IPS-NIHi11 (cell line): ENCODE measurements around the gene PSAP.

Experiments
- DNase-seq: peaks from one replicate; pipeline ENCODE4 v3.0.0; 2012; ENCODE audit warnings: mixed read lengths, low spot score

The PSAP gene

GRCh38 chr10:71825217-71825616 is 25.8 kb downstream of the PSAP start:
- no peak for DNase-seq

GRCh38 chr10:71824333-71824732 is 26.7 kb downstream of the PSAP start:
- DNase-seq, result no peak

GRCh38 chr10:71823356-71823755 is 27.7 kb downstream of the PSAP start:
- DNase-seq, result no peak

DNA sequence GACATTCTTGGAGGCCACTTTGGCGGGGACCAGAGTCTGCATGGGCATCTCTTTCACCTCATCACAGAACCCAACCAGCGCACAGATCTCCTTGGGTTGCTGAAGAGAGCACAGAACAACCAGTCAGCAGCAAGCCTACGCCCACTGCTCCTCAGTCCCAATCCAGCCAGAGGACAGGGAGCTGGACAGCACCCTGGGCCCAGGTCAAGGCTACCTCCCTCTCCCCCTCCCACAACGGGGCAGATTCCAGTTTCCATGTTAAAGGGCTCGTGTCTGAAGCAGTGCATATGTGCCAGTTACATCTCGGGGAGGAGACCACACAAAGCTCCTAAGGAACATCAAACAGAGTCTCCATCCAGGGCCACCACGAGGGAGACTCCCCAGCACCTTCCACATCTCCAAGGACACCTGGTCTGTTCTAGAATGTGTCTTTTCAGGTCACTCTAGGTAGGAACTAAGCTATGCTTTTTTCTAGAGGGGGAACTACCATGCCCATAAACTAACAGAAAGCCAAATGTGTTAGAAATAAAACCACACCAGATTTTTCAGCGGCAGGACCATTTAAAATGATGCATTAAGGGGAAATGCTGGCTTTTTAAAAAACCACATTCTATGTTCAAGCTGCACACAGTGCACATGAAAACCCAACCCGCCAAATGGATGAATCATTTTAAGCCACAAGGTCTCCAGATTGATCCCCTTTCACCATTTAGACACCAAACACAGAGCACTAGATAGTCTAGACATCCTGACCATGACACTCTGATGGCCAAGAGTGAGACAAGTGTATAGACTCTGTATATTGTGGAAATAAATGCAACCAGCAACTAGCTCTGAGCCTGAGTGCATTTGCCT is 28.9 kb downstream of the PSAP start:
- no peak for DNase-seq

DNA sequence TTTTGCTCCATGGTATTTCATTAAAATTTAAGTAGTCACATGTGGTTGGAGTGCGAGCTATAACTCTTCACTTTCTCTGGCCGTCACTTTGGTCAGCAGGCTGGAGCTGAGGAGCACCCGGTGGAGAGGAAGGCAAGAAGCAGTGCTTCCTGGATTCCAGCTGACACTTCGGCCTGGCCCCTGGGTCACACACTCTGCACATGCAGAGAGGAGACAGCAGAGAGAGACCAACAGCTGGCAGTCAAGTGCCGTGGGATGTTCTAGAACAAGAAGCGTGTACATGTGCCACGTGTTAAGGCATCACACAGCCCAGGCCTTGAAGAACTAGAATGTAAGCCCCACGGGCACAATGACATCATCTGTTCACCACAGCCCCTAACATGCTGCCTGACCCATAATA is 30.1 kb downstream of the PSAP start:
- DNase-seq, result no peak

GRCh38 chr10:71819985-71820384 is 31.1 kb downstream of the PSAP start:
- no peak for DNase-seq

GRCh38 chr10:71819441-71819861 is 31.6 kb downstream of the PSAP start:
- no peak for DNase-seq

DNA sequence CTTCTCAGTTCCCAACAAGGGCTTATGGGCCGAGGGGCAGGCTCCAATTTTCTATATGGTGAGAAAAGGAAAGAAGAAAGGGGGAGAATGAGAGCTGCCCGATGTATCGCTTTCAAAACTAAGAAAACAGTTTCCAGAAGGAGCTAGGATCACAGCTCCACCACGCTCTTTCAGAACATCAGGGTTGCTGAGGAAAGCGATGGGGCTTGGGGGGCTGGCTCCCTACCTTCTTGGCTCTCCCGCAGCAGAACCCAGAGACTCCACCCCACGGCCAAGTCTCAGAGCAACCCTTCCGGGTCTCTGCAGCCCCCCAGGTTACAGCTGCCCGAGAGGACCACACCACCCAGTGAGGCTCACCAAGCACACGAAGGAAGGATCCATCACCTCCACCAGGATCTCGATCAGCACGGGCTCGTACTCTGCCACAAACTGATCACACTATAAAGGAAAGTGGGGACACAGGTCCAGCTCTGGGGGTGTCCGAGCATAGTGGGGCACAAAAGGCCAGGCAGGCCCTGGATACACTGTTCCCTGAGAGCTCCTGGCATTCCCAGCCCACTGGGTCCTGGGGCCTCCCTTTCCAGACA is 32.3 kb downstream of the PSAP start:
- no peak for DNase-seq

DNA sequence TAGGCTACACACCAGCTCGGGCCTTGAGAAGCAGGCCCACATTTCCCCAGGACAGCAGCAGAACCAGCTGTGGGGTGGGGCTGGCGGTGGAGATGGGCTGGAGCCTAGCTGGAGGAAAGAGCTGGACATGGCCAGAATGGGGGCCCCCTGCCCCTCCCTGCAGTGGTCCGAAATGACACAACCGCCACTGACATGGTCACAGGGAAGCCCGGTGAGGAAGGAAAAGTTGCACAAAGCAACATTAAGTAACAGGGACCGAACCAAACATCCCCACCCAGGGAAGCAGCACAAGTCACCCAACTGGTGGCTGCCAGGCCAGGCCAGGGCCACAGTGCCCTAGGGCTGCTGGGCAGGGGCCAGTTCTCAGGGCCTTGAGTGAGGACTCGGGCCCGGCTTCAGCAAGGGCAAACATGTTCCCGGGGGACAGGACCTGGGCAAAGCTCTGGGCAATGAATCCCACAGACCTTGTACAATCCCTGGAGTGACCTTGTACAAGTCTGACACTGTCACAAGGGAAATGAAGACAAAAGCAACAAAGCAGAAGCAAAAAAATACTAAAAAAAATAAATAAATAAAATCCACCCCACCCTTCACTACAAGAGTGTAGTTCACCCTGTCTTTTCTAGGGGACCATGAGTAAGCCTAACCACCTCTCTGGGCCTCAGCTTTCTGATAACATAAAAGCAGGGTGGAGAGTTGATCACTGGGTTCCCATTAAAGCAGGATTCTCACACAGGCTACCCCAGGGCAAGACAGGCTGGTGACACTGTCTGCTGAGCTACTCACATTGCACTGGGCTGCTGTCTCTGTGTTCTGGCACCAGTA is 33.0 kb downstream of the PSAP start:
- no peak for DNase-seq

GRCh38 chr10:71816936-71817618 is 34.0 kb downstream of the PSAP start:
- DNase-seq, result no peak

- DNase-seq, result no peak
These were observed 34.6 kb downstream of the PSAP start for GRCh38 chr10:71816421-71816851.

GRCh38 chr10:71815515-71816130 is 35.4 kb downstream of the PSAP start:
- DNase-seq, result no peak

- peak; percentile 79 for DNase-seq
These were observed 36.1 kb downstream of the PSAP start for GRCh38 chr10:71814922-71815411.

DNA sequence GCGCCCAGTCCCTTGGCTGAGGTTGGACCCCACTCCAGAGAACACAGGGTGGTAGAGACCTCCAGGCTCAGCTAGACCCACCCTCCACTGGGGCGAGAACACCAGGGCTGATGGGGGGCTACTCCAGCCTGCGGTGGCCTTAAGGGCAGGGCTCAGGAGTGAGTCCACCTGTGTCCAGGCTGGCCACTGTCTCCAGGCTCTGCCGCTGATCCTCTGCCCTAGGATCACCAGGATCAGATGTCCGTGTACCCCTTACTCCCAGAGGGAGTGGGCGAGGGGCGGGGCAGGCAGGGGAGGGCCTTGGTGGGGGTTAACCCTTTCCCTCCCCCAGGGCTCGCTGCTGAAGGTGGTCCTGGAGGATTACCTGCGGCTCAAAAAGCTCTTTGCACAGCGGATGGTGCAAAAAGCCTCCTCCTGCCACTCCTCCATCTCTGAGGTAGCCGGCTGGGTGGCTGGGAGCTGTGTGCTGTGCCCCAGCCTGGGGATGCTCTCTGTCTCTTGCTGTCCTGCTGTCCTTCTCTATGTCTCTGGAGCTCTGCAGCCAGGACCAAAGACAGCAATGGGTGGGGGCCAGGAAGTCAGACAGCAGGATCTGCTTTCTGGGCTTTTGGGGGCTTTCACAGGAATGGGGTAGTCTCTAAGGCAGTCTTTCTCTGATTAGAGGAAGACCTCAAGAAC is 38.0 kb downstream of the PSAP start:
- peak; percentile 42 for DNase-seq

DNA sequence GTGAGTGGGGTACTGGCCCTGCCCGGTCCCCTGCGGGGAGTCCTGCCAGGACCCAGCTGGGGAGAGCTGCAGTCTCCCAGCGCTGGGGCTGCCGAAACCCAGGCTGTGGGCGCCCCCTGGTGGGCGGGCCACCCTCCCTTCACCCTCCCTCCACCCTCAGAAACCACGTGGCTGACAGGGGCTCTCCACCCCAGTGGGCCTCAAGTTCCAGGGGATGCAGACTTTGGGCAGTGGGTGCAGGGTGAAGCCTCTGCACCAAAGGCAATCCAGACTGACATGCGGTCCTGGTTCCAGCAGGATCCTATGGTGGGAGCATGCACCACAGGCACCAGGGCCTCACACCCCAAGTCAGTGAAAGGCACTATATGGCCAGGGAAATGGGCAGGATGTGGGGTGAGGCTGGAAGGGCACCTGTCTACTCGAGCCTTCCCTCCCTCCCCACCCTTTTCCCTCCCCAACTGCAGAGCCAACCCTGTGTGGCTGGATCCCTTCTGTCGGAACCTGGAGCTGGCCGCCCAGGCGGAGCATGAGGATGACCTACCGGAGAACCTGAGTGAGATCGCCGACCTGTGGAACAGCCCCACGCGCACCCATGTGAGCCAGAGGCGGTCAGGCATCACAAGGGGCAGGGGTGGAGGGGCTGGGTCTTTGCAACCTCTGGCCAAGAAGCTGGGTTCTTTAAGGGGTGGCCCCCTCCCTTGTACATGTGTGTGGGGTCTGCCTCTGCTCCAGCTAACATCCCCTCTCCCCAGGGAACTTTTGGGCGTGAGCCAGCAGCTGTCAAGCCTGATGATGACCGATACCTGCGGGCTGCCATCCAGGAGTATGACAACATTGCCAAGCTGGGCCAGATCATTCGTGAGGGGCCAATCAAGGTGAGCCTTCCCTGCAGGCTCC is 38.8 kb downstream of the PSAP start:
- DNase-seq, result peak; percentile 84

GRCh38 chr10:71811351-71811750 is 39.7 kb downstream of the PSAP start:
- no peak for DNase-seq

- no peak for DNase-seq
These were observed 40.9 kb downstream of the PSAP start for GRCh38 chr10:71810048-71810750.

GRCh38 chr10:71809628-71810027 is 41.4 kb downstream of the PSAP start:
- no peak for DNase-seq
